SK-N-SH (cell line): ENCODE measurements around the gene GMNN. TPM values are rescaled to one million over a fixed set of nuclear protein-coding genes. Genes with fewer than 3 reads are reported as not detected.

Source experiments
- CTCF ChIA-PET: fragments of 300-600, 350-600 bp; formaldehyde crosslinking; extraction: SDS; loops from one replicate; lab custom pipeline; 2021; lab: Yijun Ruan, JAX
- POLR2A ChIA-PET: fragments of 350-600 bp; sonication (Branson Sonifier 250); formaldehyde crosslinking; extraction: SDS; loops from one replicate; lab custom pipeline; 2020; ENCODE audit warnings: antibody characterized with exemption, inconsistent platforms; lab: Yijun Ruan, JAX
- DNase-seq: peaks from one replicate; pipeline ENCODE4 v3.0.0; 2012
- H2AFZ ChIP-seq: fragments of 200-600 bp; sonication (generic); 2 replicates; pipeline ENCODE4 v1.8.1; 2016; ENCODE audit warnings: antibody characterized with exemption, mild to moderate bottlenecking, low read depth
- H3F3A ChIP-seq: fragments of 200-600 bp; sonication (generic); replicated peaks from 2 replicates; pipeline ENCODE3; 2016; ENCODE audit warnings: antibody characterized with exemption, mild to moderate bottlenecking; ENCODE audit not compliant: insufficient read depth
- H3K27ac ChIP-seq, 2 experiments: fragments of 200-500 bp in 1 of 2; fragments of 200-600 bp in 1 of 2; sonication (Bioruptor generic) in 1 of 2; sonication (generic), shearing (Covaris generic) in 1 of 2; 2 replicates each; pipeline versions ENCODE4 v1.5.1 to v1.6.1; 2014 to 2016; ENCODE audit warnings: low read depth in 2 of 2, inconsistent platforms in 1 of 2, low read length in 1 of 2, mild to moderate bottlenecking in 1 of 2, mixed read lengths in 1 of 2
- H3K27me3 ChIP-seq: fragments of 200-600 bp; sonication (generic), shearing (Covaris generic); 2 replicates; pipeline ENCODE4 v1.6.1; 2016; ENCODE audit warnings: mixed run types; ENCODE audit not compliant: insufficient read depth
- H3K36me3 ChIP-seq, 2 experiments: fragments of 200-500 bp in 1 of 2; fragments of 200-600 bp in 1 of 2; sonication (Bioruptor generic) in 1 of 2; sonication (generic) in 1 of 2; replicated peaks in 1 of 2; 2 replicates each; pipeline versions ENCODE3 to v1.5.1; 2014 to 2016; ENCODE audit warnings: low read length in 1 of 2, mild to moderate bottlenecking in 1 of 2; ENCODE audit not compliant: insufficient read depth in 2 of 2, control insufficient read depth in 1 of 2
- H3K4me1 ChIP-seq, 2 experiments: fragments of 200-500 bp in 1 of 2; fragments of 200-600 bp in 1 of 2; sonication (Bioruptor generic) in 1 of 2; sonication (generic), shearing (Covaris generic) in 1 of 2; 2 replicates each; pipeline versions ENCODE4 v1.5.1 to v1.6.1; 2014 to 2016; ENCODE audit warnings: low read depth in 1 of 2, low read length in 1 of 2, mixed run types in 1 of 2; ENCODE audit not compliant: insufficient read depth in 2 of 2, control insufficient read depth in 1 of 2
- H3K4me2 ChIP-seq: fragments of 200-600 bp; sonication (generic), shearing (Covaris generic); 2 replicates; pipeline ENCODE4 v1.6.1; 2017; ENCODE audit warnings: mixed run types
- H3K4me3 ChIP-seq, 2 experiments: fragments of 200-500 bp in 1 of 2; fragments of 200-600 bp in 1 of 2; sonication (Bioruptor generic) in 1 of 2; sonication (generic), shearing (Covaris generic) in 1 of 2; 2 replicates each; pipeline versions ENCODE4 v1.5.1 to v1.8.1; 2014 to 2016; ENCODE audit warnings: low read depth in 2 of 2, inconsistent platforms in 1 of 2, low read length in 1 of 2, mild to moderate bottlenecking in 1 of 2, mixed read lengths in 1 of 2, moderate library complexity in 1 of 2
- H3K79me2 ChIP-seq: fragments of 200-600 bp; sonication (generic); 2 replicates; pipeline ENCODE4 v1.8.1; 2017; ENCODE audit warnings: mild to moderate bottlenecking; ENCODE audit not compliant: insufficient read depth
- H3K9ac ChIP-seq: fragments of 200-600 bp; sonication (generic); 2 replicates; pipeline ENCODE4 v1.6.1; 2017; ENCODE audit warnings: mixed run types
- H3K9me2 ChIP-seq: fragments of 200-600 bp; sonication (generic); 2 replicates; pipeline ENCODE4 v1.6.1; 2017; ENCODE audit warnings: mixed run types
- H3K9me3 ChIP-seq: fragments of 200-600 bp; sonication (generic); 2 replicates; pipeline ENCODE4 v1.6.1; 2017; ENCODE audit warnings: mixed run types, mild to moderate bottlenecking, moderate library complexity
- H4K20me1 ChIP-seq: fragments of 200-600 bp; sonication (generic); 2 replicates; pipeline ENCODE4 v1.6.1; 2017; ENCODE audit warnings: mild to moderate bottlenecking, mixed run types; ENCODE audit not compliant: insufficient read depth
- CHD2 ChIP-seq: fragments of 150-350 bp; IDR thresholded peaks from 2 replicates; pipeline ENCODE4 v1.6.1; 2018; ENCODE audit warnings: low read length; ENCODE audit not compliant: partially characterized antibody
- ELF1 ChIP-seq: IDR thresholded peaks from 2 replicates; pipeline ENCODE4 v1.4.0; 2012
- EZH2phosphoT487 ChIP-seq: fragments of 200-600 bp; sonication (generic); IDR thresholded peaks from 2 replicates; pipeline ENCODE4 v1.6.1; 2017; ENCODE audit warnings: low read depth, mixed run types, mild to moderate bottlenecking, antibody characterized with exemption, moderate library complexity, borderline replicate concordance
- FOXM1 ChIP-seq: IDR thresholded peaks from 2 replicates; pipeline ENCODE4 v1.4.0; 2012; ENCODE audit warnings: low read depth, mild to moderate bottlenecking
- GATA2 ChIP-seq: sonication (generic); formaldehyde crosslinking; IDR thresholded peaks from 2 replicates; pipeline ENCODE4 v1.5.0; 2020; ENCODE audit warnings: mild to moderate bottlenecking, missing genetic modification reagents
- MEF2A ChIP-seq: IDR thresholded peaks from 2 replicates; pipeline ENCODE4 v1.4.0; 2012; ENCODE audit warnings: low read depth, borderline replicate concordance
- MXI1 ChIP-seq: IDR thresholded peaks from 2 replicates; pipeline ENCODE4 v1.6.1; 2012; ENCODE audit warnings: mild to moderate bottlenecking, low read depth, low read length, improper control_type of control experiment
- PBX3 ChIP-seq: IDR thresholded peaks from 2 replicates; pipeline ENCODE4; 2012
- POLR2AphosphoS5 ChIP-seq: IDR thresholded peaks from 2 replicates; pipeline ENCODE4 v1.6.1; 2012; ENCODE audit warnings: low read depth, low read length
- RCOR1 ChIP-seq: fragments of 150-350 bp; IDR thresholded peaks from 2 replicates; pipeline ENCODE4 v1.6.1; 2017; ENCODE audit warnings: antibody characterized with exemption, low read length
- REST ChIP-seq: IDR thresholded peaks from 2 replicates; pipeline ENCODE4 v1.6.1; 2012; ENCODE audit warnings: mild to moderate bottlenecking, low read depth, low read length, moderate library complexity
- RFX5 ChIP-seq: IDR thresholded peaks from 2 replicates; pipeline ENCODE4 v1.6.1; 2012; ENCODE audit warnings: mild to moderate bottlenecking, improper control_type of control experiment, low read length
- RXRA ChIP-seq: IDR thresholded peaks from 2 replicates; pipeline ENCODE4 v1.4.0; 2012; ENCODE audit warnings: low read depth, mild to moderate bottlenecking, borderline replicate concordance
- SIN3A ChIP-seq: IDR thresholded peaks from 2 replicates; pipeline ENCODE4 v1.6.1; 2012; ENCODE audit warnings: low read depth, mild to moderate bottlenecking, low read length, moderate library complexity, borderline replicate concordance
- TEAD4 ChIP-seq: IDR thresholded peaks from 2 replicates; pipeline ENCODE4 v1.4.0; 2012; ENCODE audit warnings: mild to moderate bottlenecking, borderline replicate concordance; ENCODE audit not compliant: insufficient read depth
- USF1 ChIP-seq: IDR thresholded peaks from 2 replicates; pipeline ENCODE4 v1.4.0; 2012; ENCODE audit warnings: low read depth, borderline replicate concordance
- YY1 ChIP-seq: IDR thresholded peaks from 2 replicates; pipeline ENCODE4 v1.4.0; 2012; ENCODE audit warnings: low read depth, mild to moderate bottlenecking
- WGBS: methylation state at CpG from one replicate; pipeline ENCODE4 v1.1.6; 2017; ENCODE audit warnings: low lambda C conversion rate; 5-methylcytosine and 5-hydroxymethylcytosine counted together
- polyA plus RNA-seq, 3 experiments: library from polyadenylated mRNA; depleted of rRNA; stranded (reverse); fragments of >200 nt; gene quantifications; 2 replicates each; pipeline ENCODE4 v1.2.3, GENCODE V29; 2012

GMNN gene
- polyA plus RNA-seq, 1 of the 3 experiments (the other 2 are of a cell fraction): 16.8 TPM

GRCh38 chr6:24759718-24760117 is 15.0 kb upstream of the GMNN start:
- ChIA-PET POLR2A (no interaction called here), CTCF (no interaction called here)
- Histone ChIP-seq H3K4me1 (no peaks in the 10 kb centered on the region), H3K27ac (no peak overlapping the region), H3K79me2 (no peaks in the 10 kb centered on the region), H4K20me1 (no peaks in the 10 kb centered on the region), H3K27me3 (no peaks in the 10 kb centered on the region), H3F3A (no peaks in the 10 kb centered on the region), H3K36me3 (no peaks in the 10 kb centered on the region), H3K9me2 (no peaks in the 10 kb centered on the region), H2AFZ (no peak overlapping the region), H3K4me3 (no peak overlapping the region), H3K9ac (no peak overlapping the region), H3K4me2 (no peak overlapping the region), H3K9me3 (no peaks in the 10 kb centered on the region)
- TF ChIP-seq CHD2 (no peak), YY1 (no peak), USF1 (no peak), PBX3 (no peak), EZH2phosphoT487 (no peak), ELF1 (no peak), GATA2 (CRISPR knock-in tag) (no peak), POLR2AphosphoS5 (no peak), RCOR1 (no peak), RXRA (no peak), FOXM1 (no peak), MXI1 (no peak), REST (no peak), TEAD4 (no peak), SIN3A (no peak), RFX5 (no peak), MEF2A (no peak)
- WGBS: 89% methylated on average over 3 of the region's 3 CpGs
- no peak for DNase-seq
